ENCODE data around the gene ARHGEF25.
"Not testable (repeated sequence)": the region's sequence is repeated elsewhere in the genome, so short reads cannot be mapped to it uniquely, and the experiment has no call there.

ARHGEF25 gene

GRCh38 chr12:57657744-57658143, 46.5 kb downstream of the ARHGEF25 start:
- H3K4me1 ChIP-seq (ENCODE audit: control insufficient read depth, insufficient read depth, low read length) = no peaks in the 10 kb centered on the region
- no peak overlapping the region for H3K27ac ChIP-seq (ENCODE audit: insufficient read depth, low read depth, low read length, poor library complexity, severe bottlenecking)
- no peaks in the 10 kb centered on the region for H3K9me3 ChIP-seq (ENCODE audit: control insufficient read depth, low read length)
- 62 to 66% methylated on average over 3 of the region's 3 CpGs for WGBS, 2 experiments
- H3K36me3 ChIP-seq (ENCODE audit: control insufficient read depth, insufficient read depth, low read length) = no peaks in the 10 kb centered on the region
- H3K4me3 ChIP-seq (ENCODE audit: insufficient read depth, low read depth, low read length) = no peak overlapping the region
- no peaks in the 10 kb centered on the region for H3K27me3 ChIP-seq (ENCODE audit: control insufficient read depth, insufficient read depth, low read length, poor library complexity, severe bottlenecking)

- H3K4me3 ChIP-seq (ENCODE audit: insufficient read depth, low read depth, low read length) = no peak overlapping the region
- no peaks in the 10 kb centered on the region for H3K27me3 ChIP-seq (ENCODE audit: control insufficient read depth, insufficient read depth, low read length, poor library complexity, severe bottlenecking)
- no peaks in the 10 kb centered on the region for H3K4me1 ChIP-seq (ENCODE audit: control insufficient read depth, insufficient read depth, low read length)
- no peak overlapping the region for H3K27ac ChIP-seq (ENCODE audit: insufficient read depth, low read depth, low read length, poor library complexity, severe bottlenecking)
- no peaks in the 10 kb centered on the region for H3K36me3 ChIP-seq (ENCODE audit: control insufficient read depth, insufficient read depth, low read length)
- WGBS, 2 experiments = 61% methylated on average over 3 of the region's 3 CpGs
- H3K9me3 ChIP-seq (ENCODE audit: control insufficient read depth, low read length) = no peaks in the 10 kb centered on the region
Observed at GRCh38 chr12:57658890-57659289, 47.7 kb downstream of the ARHGEF25 start.

- H3K27ac ChIP-seq (ENCODE audit: insufficient read depth, low read depth, low read length, poor library complexity, severe bottlenecking) = no peak overlapping the region
- WGBS, 2 experiments = 86 to 87% methylated on average over 3 to 4 of the region's 4 CpGs
- H3K9me3 ChIP-seq (ENCODE audit: control insufficient read depth, low read length) = no peaks in the 10 kb centered on the region
- no peaks in the 10 kb centered on the region for H3K36me3 ChIP-seq (ENCODE audit: control insufficient read depth, insufficient read depth, low read length)
- H3K27me3 ChIP-seq (ENCODE audit: control insufficient read depth, insufficient read depth, low read length, poor library complexity, severe bottlenecking) = no peaks in the 10 kb centered on the region
- no peak overlapping the region for H3K4me3 ChIP-seq (ENCODE audit: insufficient read depth, low read depth, low read length)
- no peaks in the 10 kb centered on the region for H3K4me1 ChIP-seq (ENCODE audit: control insufficient read depth, insufficient read depth, low read length)
Observed at GRCh38 chr12:57661376-57661775, 50.1 kb downstream of the ARHGEF25 start.

DNA sequence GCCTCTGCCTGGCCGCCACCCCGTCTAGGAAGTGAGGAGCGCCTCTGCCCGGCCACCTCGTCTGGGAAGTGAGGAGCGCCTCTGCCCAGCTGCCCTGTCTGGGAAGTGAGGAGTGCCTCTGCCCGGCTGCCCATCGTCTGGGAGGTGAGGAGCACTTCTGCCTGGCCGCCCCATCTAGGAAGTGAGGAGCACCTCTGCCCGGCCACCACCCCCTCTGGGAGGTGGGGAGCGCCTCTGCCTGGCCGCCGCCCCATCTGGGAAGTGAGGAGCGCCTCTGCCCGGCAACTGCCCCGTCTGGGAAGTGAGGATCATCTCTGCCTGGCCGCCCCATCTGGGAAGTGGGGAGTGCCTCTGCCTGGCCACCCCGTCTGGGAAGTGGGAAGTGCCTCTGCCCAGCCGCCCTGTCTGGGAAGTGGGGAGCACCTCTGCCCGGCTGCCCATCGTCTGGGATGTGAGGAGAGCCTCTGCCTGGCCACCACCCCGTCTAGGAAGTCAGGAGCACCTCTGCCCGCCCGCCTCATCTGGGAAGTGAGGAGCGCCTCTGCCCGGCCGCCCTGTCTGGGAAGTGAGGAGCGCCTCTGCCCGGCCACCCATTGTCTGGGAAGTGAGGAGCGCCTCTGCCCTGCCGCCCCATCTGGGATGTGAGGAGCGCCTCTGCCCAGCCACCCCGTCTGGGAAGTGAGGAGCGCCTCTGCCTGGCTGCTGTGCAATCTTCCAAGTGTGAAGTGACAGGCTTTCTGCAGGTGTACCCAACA, 54.0 kb downstream of the ARHGEF25 start:
- not testable (repeated sequence) for H3K4me1 ChIP-seq (ENCODE audit: control insufficient read depth, insufficient read depth, low read length); H3K4me3 ChIP-seq (ENCODE audit: insufficient read depth, low read depth, low read length); H3K36me3 ChIP-seq (ENCODE audit: control insufficient read depth, insufficient read depth, low read length); H3K27me3 ChIP-seq (ENCODE audit: control insufficient read depth, insufficient read depth, low read length, poor library complexity, severe bottlenecking); H3K9me3 ChIP-seq (ENCODE audit: control insufficient read depth, low read length); H3K27ac ChIP-seq (ENCODE audit: insufficient read depth, low read depth, low read length, poor library complexity, severe bottlenecking)
- 88 to 89% methylated on average over 34 of the region's 34 CpGs for WGBS, 2 experiments
